Stimulated activated CD4-positive, alpha-beta T cell treated with anti-CD3 and anti-CD28 coated beads, Interleukin-2, amount 100 ng/mL, for 24 hours (primary cell): ENCODE measurements around the gene GOLGA6L24.
"Not testable (repeated sequence)": the region's sequence is repeated elsewhere in the genome, so short reads cannot be mapped to it uniquely, and the experiment has no call there.

Experiments
- DNase-seq, 2 donors: peaks; one replicate each; pipeline ENCODE4 v3.0.0-alpha.2; 2020

Gene GOLGA6L24

GRCh38 chr15:28357984-28358383 lies at the start of gene GOLGA6L24:
TSS of gene GOLGA6L24 (minus strand) at chr15:28358084. CDS start at chr15:28358023, 61 bp downstream.
- not testable (repeated sequence) for DNase-seq

- not testable (repeated sequence) for DNase-seq
Observed at GRCh38 chr15:28402774-28403435, 45.0 kb upstream of the GOLGA6L24 start.

GRCh38 chr15:28396022-28396421 lies 38.1 kb upstream of the GOLGA6L24 start:
- not testable (repeated sequence) for DNase-seq

GRCh38 chr15:28380053-28380452 lies 22.2 kb upstream of the GOLGA6L24 start:
- DNase-seq, result not testable (repeated sequence)

GRCh38 chr15:28378364-28378763 lies 20.5 kb upstream of the GOLGA6L24 start, which contains the start of gene GOLGA8F:
TSS of gene GOLGA8F (plus strand) at chr15:28378664. CDS start at chr15:28378762, 98 bp downstream.
- not testable (repeated sequence) for DNase-seq

GRCh38 chr15:28365502-28365901 lies 7.6 kb upstream of the GOLGA6L24 start:
- not testable (repeated sequence) for DNase-seq

- not testable (repeated sequence) for DNase-seq
Observed at GRCh38 chr15:28322129-28322588, 35.7 kb downstream of the GOLGA6L24 start, which contains the start of gene HERC2. TSS of gene HERC2 (minus strand) at chr15:28322179. CDS start at chr15:28321433, 746 bp downstream.

GRCh38 chr15:28321358-28322078 lies 36.4 kb downstream of the GOLGA6L24 start:
- peak; percentile 21 to 26 for DNase-seq

- not testable (repeated sequence) for DNase-seq
Observed at GRCh38 chr15:28319725-28320124, 38.2 kb downstream of the GOLGA6L24 start.

- not testable (repeated sequence) for DNase-seq
Observed at GRCh38 chr15:28318828-28319227, 39.1 kb downstream of the GOLGA6L24 start.

GRCh38 chr15:28318122-28318521 lies 39.8 kb downstream of the GOLGA6L24 start:
- not testable (repeated sequence) for DNase-seq

- DNase-seq, result not testable (repeated sequence)
Observed at GRCh38 chr15:28316958-28317357, 40.9 kb downstream of the GOLGA6L24 start.

GRCh38 chr15:28310454-28310853 lies 47.4 kb downstream of the GOLGA6L24 start:
- DNase-seq, result not testable (repeated sequence)

GRCh38 chr15:28308718-28309117 lies 49.2 kb downstream of the GOLGA6L24 start:
- not testable (repeated sequence) for DNase-seq
